HFF-Myc (cell line): ENCODE measurements around the gene SI.
"Not testable (repeated sequence)": the region's sequence is repeated elsewhere in the genome, so short reads cannot be mapped to it uniquely, and the experiment has no call there.

Experiments
- DNase-seq: peaks from one replicate; pipeline ENCODE4 v3.0.0-alpha.2; 2011; ENCODE audit warnings: low read depth; ENCODE audit errors: extremely low read depth
- H3K4me3 ChIP-seq: replicated peaks from 2 replicates; pipeline ENCODE4 v1.5.1; 2011; ENCODE audit warnings: low read depth, mild to moderate bottlenecking, control low read depth, low read length
- TF ChIP-seq, protein P1 (sequence below): IDR thresholded peaks from 2 replicates; pipeline ENCODE4 v1.5.1; 2012; ENCODE audit warnings: mild to moderate bottlenecking, low read depth, low read length, control low read depth; ENCODE audit errors: missing control alignments

SI gene

DNA sequence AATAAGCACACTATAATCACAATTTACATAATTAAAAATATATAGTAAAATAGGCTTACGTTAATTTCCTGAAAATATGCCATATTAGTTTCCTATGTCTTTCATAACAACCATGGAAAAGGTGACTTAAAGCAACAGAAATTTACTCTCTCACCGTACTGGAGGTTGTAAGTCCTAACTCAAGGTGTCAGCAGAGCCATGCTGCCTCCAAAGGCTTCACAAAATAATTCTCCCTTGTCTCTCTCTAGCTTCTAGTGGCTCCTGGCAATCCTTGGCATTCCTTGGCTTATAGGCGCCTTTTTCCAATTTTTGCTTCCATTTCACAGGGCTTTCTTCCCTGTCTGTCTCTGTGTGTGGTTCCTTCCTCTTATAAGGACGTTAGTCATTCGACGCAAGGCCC is 7.6 kb downstream of the SI start:
- no peak overlapping the region for H3K4me3 ChIP-seq
- no peak for DNase-seq
- TF ChIP-seq, protein P1, sequence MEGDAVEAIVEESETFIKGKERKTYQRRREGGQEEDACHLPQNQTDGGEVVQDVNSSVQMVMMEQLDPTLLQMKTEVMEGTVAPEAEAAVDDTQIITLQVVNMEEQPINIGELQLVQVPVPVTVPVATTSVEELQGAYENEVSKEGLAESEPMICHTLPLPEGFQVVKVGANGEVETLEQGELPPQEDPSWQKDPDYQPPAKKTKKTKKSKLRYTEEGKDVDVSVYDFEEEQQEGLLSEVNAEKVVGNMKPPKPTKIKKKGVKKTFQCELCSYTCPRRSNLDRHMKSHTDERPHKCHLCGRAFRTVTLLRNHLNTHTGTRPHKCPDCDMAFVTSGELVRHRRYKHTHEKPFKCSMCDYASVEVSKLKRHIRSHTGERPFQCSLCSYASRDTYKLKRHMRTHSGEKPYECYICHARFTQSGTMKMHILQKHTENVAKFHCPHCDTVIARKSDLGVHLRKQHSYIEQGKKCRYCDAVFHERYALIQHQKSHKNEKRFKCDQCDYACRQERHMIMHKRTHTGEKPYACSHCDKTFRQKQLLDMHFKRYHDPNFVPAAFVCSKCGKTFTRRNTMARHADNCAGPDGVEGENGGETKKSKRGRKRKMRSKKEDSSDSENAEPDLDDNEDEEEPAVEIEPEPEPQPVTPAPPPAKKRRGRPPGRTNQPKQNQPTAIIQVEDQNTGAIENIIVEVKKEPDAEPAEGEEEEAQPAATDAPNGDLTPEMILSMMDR = no peak

DNA sequence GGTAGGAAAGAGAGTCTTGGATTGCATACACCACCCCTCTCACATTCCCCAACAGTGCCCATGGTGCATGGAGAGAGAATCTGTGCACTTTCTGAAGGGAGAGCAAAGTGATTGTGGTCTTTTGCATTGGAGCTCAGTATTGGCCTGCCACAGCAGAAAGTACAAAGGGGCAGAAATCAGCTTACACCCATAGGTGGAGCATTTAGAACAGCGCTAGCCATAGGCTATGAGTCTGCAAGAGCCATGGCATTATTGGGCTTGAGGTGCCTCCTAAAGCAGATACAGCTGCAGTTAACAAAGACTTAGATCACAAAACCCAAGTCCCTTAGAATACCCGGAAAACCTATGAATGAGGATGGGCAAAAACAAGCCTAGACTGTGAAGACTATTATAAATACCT is 21.8 kb downstream of the SI start:
- H3K4me3 ChIP-seq = no peak overlapping the region
- TF ChIP-seq, protein P1 = no peak
- no peak for DNase-seq

DNA sequence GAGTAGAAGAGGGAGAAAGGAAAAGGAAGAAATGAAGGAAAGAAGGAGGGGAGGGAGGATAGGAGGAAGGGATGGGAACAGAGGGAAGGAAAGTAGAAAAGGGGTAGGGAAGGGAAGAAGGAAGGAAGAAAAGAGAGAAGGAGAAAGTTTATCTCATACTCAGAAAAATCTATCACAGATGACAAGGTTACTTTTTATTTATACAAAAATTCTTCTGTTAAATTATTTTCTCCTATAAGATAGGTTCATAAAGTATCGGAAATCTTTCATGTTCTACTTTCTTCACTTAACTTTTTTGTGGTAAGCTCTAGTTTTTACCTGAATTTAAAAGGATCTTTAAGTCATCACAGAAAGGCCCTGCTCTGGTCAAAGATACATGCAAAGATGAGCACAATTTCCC is 38.1 kb downstream of the SI start:
- no peak overlapping the region for H3K4me3 ChIP-seq
- DNase-seq = no peak
- TF ChIP-seq, protein P1 = no peak

DNA sequence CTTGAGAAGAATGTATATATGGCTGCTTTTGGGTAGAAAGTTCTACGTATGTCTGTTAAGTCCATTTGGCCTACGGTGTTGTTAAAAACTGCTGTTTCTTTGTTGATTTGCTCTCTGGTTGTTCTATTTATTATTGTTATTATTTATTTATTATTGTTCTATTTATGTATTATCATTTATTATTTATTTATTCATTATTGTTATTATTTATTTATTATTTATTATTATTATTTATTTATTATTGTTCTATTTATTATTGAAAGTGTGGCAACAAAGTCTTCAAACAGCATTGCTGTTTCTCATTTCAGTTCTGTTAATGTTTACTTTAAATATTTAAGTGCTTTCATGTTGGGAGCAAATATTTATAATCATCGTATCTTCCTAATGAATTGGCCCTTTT is 66.7 kb downstream of the SI start:
- TF ChIP-seq, protein P1 = no peak
- no peak for DNase-seq

DNA sequence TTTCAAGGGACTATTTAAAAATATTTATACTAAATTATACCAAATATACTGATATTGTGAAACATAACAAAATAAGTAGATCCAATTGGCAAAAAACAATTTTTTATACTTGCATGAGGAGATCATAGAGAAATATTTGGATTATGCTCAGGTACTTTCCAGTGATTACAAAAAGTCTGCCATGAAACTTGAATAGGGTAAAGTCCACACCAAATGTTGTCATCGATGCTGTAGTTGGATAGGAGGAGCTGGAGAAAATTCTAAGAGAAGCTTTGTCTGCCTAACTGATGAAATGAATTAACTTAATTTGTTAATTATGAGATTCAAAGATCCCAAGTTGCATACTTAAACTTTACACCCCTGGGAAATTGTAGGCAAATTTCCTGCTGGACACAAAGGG is 93.3 kb downstream of the SI start:
- TF ChIP-seq, protein P1 = no peak
- H3K4me3 ChIP-seq = no peak overlapping the region
- no peak for DNase-seq

More for the DNA sequence above, 66.7 kb downstream of the SI start:
- no peak overlapping the region for H3K4me3 ChIP-seq

DNA sequence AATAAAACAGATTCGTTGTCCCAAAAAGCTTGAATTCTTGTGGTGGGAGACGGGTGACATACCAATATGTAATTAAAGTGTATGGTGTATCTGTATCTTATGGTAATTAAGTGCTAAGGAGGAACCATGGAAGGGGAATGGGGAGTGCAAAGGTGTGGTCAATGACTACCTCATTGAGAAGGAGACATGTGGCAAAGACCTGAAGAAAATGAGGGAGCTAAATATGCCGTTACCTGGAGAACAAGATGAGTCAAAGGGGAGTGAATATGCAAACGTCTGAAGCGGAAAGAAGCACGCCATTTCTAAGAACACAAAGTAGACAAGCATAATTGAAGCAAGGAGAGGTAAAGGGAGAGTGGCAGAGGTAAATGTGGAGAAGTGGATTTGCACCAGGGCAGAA is 115.7 kb downstream of the SI start:
- TF ChIP-seq, protein P1 = no peak
- no peak overlapping the region for H3K4me3 ChIP-seq
- no peak for DNase-seq

DNA sequence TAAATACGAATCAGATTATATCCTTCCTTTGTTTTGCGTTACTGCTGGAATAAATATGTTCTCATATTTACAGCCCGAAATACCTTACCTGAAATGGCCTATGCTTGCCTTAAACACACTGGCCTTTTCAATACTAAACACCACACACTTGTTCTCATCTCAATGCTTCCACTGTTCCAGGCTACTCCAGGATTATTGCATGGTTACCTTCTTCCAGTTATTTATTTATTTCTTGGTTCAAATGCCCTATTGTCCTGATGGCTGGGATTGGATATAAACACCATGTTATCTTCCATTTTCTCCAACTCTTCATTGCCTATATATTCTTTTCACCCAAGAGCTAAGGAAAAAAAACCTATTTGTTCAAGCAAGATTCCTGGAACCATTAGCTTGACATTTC is 125.3 kb downstream of the SI start:
- no peak for DNase-seq
- TF ChIP-seq, protein P1 = no peak
- H3K4me3 ChIP-seq = no peak overlapping the region

DNA sequence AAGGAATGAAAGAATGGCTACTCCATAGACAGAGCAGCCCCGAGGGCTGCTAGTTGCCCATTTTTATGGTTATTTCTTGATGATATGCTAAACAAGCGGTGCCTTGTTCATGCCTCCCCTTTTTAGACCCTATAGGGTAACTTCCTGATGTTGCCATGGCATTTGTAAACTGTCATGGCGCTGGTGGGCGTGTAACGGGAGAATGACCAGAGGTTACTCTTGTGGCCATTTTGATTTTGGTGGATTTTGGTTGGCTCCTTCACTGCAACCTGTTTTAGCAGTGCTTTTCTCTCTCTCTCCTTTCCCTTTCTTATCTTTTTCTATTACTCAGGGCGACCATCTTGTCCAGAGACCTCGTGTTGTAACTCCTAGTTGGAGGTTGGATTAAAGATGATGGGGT is 126.9 kb downstream of the SI start:
- not testable (repeated sequence) for H3K4me3 ChIP-seq, DNase-seq
